ENCODE results near the gene FEM1B. TPM values are rescaled to one million over a fixed set of nuclear protein-coding genes. Genes with fewer than 3 reads are reported as not detected.

FEM1B gene
- total and polyA plus RNA-seq, 2 donors (not counting 1 experiment from before 2014, with no cell fraction given), result 38.2 to 48.4 TPM

- DNase-seq (ENCODE audit: low read depth in 2 of 2), result no peak
- Histone ChIP-seq H3K4me1 (ENCODE audit: control insufficient read depth, extremely low read depth, insufficient read depth, low read length) (peaks cover 3% of the 10 kb centered on the region), H3K4me2 (ENCODE audit: extremely low read depth, insufficient read depth, low read length) (no peak overlapping the region), H3K79me2 (ENCODE audit: control insufficient read depth, insufficient read depth, low read length) (peaks cover 98% of the 10 kb centered on the region), H2AFZ (ENCODE audit: low read length) (no peak overlapping the region), H3K4me3 (replicated peaks in 1 of 4; ENCODE audit: control extremely low read depth in 1 of 4, insufficient read depth in 1 of 4, low read depth in 3 of 4, low read length in 4 of 4) (no peak overlapping the region), H3K9ac (ENCODE audit: insufficient read depth, low read length) (no peak overlapping the region), H3K27me3 (ENCODE audit: control insufficient read depth, insufficient read depth, low read length) (no peaks in the 10 kb centered on the region), H3K9me3 (ENCODE audit: control insufficient read depth, insufficient read depth, low read depth, low read length) (no peaks in the 10 kb centered on the region), H3K36me3 (ENCODE audit: control insufficient read depth, insufficient read depth, low read length) (peaks cover 4% of the 10 kb centered on the region), H4K20me1 (ENCODE audit: control insufficient read depth, extremely low read depth, insufficient read depth, low read length) (peaks cover 7% of the 10 kb centered on the region), H3K27ac (ENCODE audit: insufficient read depth, low read length) (no peak overlapping the region)
- TF ChIP-seq EZH2 (IDR thresholded peaks at IDR 0.05; ENCODE audit: low read length, missing control alignments) (no peak), CTCF (conservative IDR thresholded peaks at IDR 0.05 in 1 of 2, IDR thresholded peaks at IDR 0.05 in 1 of 2; ENCODE audit: low read depth in 1 of 2, low read length in 2 of 2) (no peak)
These were observed 7.9 kb downstream of the FEM1B start for GRCh38 chr15:68285259-68285980.

- H3K27me3 ChIP-seq (ENCODE audit: control insufficient read depth, insufficient read depth, low read length), result no peaks in the 10 kb centered on the region
- no peak overlapping the region for H3K4me2 ChIP-seq (ENCODE audit: extremely low read depth, insufficient read depth, low read length)
- H2AFZ ChIP-seq (ENCODE audit: low read length), result no peak overlapping the region
- no peaks in the 10 kb centered on the region for H3K4me1 ChIP-seq (ENCODE audit: control insufficient read depth, extremely low read depth, insufficient read depth, low read length)
- H3K9ac ChIP-seq (ENCODE audit: insufficient read depth, low read length), result no peak overlapping the region
- H3K27ac ChIP-seq (ENCODE audit: insufficient read depth, low read length), result no peak overlapping the region
- H3K4me3 ChIP-seq (replicated peaks in 1 of 4; ENCODE audit: control extremely low read depth in 1 of 4, insufficient read depth in 1 of 4, low read depth in 3 of 4, low read length in 4 of 4), result no peak overlapping the region
- peaks cover 98% of the 10 kb centered on the region for H3K79me2 ChIP-seq (ENCODE audit: control insufficient read depth, insufficient read depth, low read length)
- H3K9me3 ChIP-seq (ENCODE audit: control insufficient read depth, insufficient read depth, low read depth, low read length), result no peaks in the 10 kb centered on the region
- TF ChIP-seq EZH2 (IDR thresholded peaks at IDR 0.05; ENCODE audit: low read length, missing control alignments), result no peak
- no peak for DNase-seq (ENCODE audit: low read depth in 2 of 2)
- peaks cover 7% of the 10 kb centered on the region for H3K36me3 ChIP-seq (ENCODE audit: control insufficient read depth, insufficient read depth, low read length)
- H4K20me1 ChIP-seq (ENCODE audit: control insufficient read depth, extremely low read depth, insufficient read depth, low read length), result peaks cover 2% of the 10 kb centered on the region
These were observed 8.7 kb downstream of the FEM1B start for GRCh38 chr15:68286256-68286655.

- no peak overlapping the region for H3K4me2 ChIP-seq (ENCODE audit: extremely low read depth, insufficient read depth, low read length)
- TF ChIP-seq CTCF (conservative IDR thresholded peaks at IDR 0.05 in 1 of 2, IDR thresholded peaks at IDR 0.05 in 1 of 2; ENCODE audit: low read depth in 1 of 2, low read length in 2 of 2) (no peak), EZH2 (IDR thresholded peaks at IDR 0.05; ENCODE audit: low read length, missing control alignments) (no peak)
- H3K9ac ChIP-seq (ENCODE audit: insufficient read depth, low read length), result no peak overlapping the region
- no peaks in the 10 kb centered on the region for H3K9me3 ChIP-seq (ENCODE audit: control insufficient read depth, insufficient read depth, low read depth, low read length)
- peaks cover 86% of the 10 kb centered on the region for H3K79me2 ChIP-seq (ENCODE audit: control insufficient read depth, insufficient read depth, low read length)
- H3K4me3 ChIP-seq (replicated peaks in 1 of 4; ENCODE audit: control extremely low read depth in 1 of 4, insufficient read depth in 1 of 4, low read depth in 3 of 4, low read length in 4 of 4), result no peak overlapping the region
- H3K36me3 ChIP-seq (ENCODE audit: control insufficient read depth, insufficient read depth, low read length), result peaks cover 7% of the 10 kb centered on the region
- peaks cover 2% of the 10 kb centered on the region for H4K20me1 ChIP-seq (ENCODE audit: control insufficient read depth, extremely low read depth, insufficient read depth, low read length)
- DNase-seq (ENCODE audit: low read depth in 2 of 2), result no peak
- H3K27ac ChIP-seq (ENCODE audit: insufficient read depth, low read length), result no peak overlapping the region
- H3K27me3 ChIP-seq (ENCODE audit: control insufficient read depth, insufficient read depth, low read length), result no peaks in the 10 kb centered on the region
- H2AFZ ChIP-seq (ENCODE audit: low read length), result no peak overlapping the region
- no peaks in the 10 kb centered on the region for H3K4me1 ChIP-seq (ENCODE audit: control insufficient read depth, extremely low read depth, insufficient read depth, low read length)
These were observed 11.5 kb downstream of the FEM1B start for GRCh38 chr15:68289057-68289456.

Data from fibroblast of lung (primary cell).